ENCODE results near the gene TTC28.

GRCh38 chr22:28441720-28442263 lies 237.8 kb downstream of the TTC28 start:
- TF ChIP-seq POLR2A (IDR thresholded peaks at IDR 0.05; ENCODE audit: extremely low read depth, insufficient read length) = no peak
- TF ChIP-seq, protein P1, sequence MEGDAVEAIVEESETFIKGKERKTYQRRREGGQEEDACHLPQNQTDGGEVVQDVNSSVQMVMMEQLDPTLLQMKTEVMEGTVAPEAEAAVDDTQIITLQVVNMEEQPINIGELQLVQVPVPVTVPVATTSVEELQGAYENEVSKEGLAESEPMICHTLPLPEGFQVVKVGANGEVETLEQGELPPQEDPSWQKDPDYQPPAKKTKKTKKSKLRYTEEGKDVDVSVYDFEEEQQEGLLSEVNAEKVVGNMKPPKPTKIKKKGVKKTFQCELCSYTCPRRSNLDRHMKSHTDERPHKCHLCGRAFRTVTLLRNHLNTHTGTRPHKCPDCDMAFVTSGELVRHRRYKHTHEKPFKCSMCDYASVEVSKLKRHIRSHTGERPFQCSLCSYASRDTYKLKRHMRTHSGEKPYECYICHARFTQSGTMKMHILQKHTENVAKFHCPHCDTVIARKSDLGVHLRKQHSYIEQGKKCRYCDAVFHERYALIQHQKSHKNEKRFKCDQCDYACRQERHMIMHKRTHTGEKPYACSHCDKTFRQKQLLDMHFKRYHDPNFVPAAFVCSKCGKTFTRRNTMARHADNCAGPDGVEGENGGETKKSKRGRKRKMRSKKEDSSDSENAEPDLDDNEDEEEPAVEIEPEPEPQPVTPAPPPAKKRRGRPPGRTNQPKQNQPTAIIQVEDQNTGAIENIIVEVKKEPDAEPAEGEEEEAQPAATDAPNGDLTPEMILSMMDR (IDR thresholded peaks at IDR 0.05; ENCODE audit: low read depth, low read length) = no peak
- TF ChIP-seq MAX (IDR thresholded peaks at IDR 0.05; ENCODE audit: low read depth, low read length) = no peak
- TF ChIP-seq MYC (IDR thresholded peaks at IDR 0.05; ENCODE audit: low read depth, low read length) = no peak

Data from NB4 (cell line).